GM12878 (cell line): ENCODE data around the gene GM2A.

ENCODE experiments used
- CHD2 ChIP-seq: IDR thresholded peaks from 2 replicates; pipeline ENCODE4 v1.6.1; 2011; ENCODE audit warnings: low read depth, low read length, improper control_type of control experiment, borderline replicate concordance
- ESRRA ChIP-seq: IDR thresholded peaks from 2 replicates; pipeline ENCODE4 v1.6.1; 2012; ENCODE audit warnings: mild to moderate bottlenecking, low read length, improper control_type of control experiment
- EZH2 ChIP-seq: IDR thresholded peaks from 2 replicates; pipeline ENCODE4 v1.6.1; 2012; ENCODE audit warnings: low read depth, mild to moderate bottlenecking, control low read depth, inconsistent platforms, low read length, borderline replicate concordance; ENCODE audit not compliant: control insufficient read depth
- FOXM1 ChIP-seq: IDR thresholded peaks from 2 replicates; pipeline ENCODE4 v1.6.1; 2012; ENCODE audit warnings: low read depth, mild to moderate bottlenecking, inconsistent platforms, low read length, moderate library complexity
- GABPA ChIP-seq: IDR thresholded peaks from 2 replicates; pipeline ENCODE4 v1.6.1; 2014; ENCODE audit warnings: antibody characterized with exemption, low read depth, mild to moderate bottlenecking, inconsistent platforms
- POLR2AphosphoS5 ChIP-seq: IDR thresholded peaks from 2 replicates; pipeline ENCODE4 v1.6.1; 2011; ENCODE audit warnings: mild to moderate bottlenecking, low read length, inconsistent platforms
- POU2F2 ChIP-seq: IDR thresholded peaks from 3 replicates; pipeline ENCODE4 v1.6.1; 2011; ENCODE audit warnings: low read depth, mild to moderate bottlenecking, low read length, borderline replicate concordance
- SMAD1 ChIP-seq: fragments of 450-650 bp; IDR thresholded peaks from 2 replicates; pipeline ENCODE4 v1.6.1; 2018; ENCODE audit warnings: mild to moderate bottlenecking, low read depth; ENCODE audit not compliant: partially characterized antibody
- TF ChIP-seq, protein P1 (sequence below), 3 experiments: IDR thresholded peaks in 2 of 3; conservative IDR thresholded peaks in 1 of 3; 2 replicates each; pipeline ENCODE4 v1.5.1; 2011; ENCODE audit warnings: low read depth in 3 of 3, low read length in 3 of 3, mild to moderate bottlenecking in 3 of 3, control low read depth in 2 of 3, moderate library complexity in 2 of 3, inconsistent platforms in 1 of 3, mixed read lengths in 1 of 3; ENCODE audit not compliant: control insufficient read depth in 2 of 3, insufficient read depth in 1 of 3; ENCODE audit errors: extremely low read depth in 1 of 3

GRCh38 chr5:151215546-151215880 is 37.5 kb upstream of the GM2A start:
- 0 out of 2 replicates have a peak, but pooled peaks have one; percentile 1 for TF ChIP-seq POLR2AphosphoS5
- no peak for TF ChIP-seq FOXM1
- TF ChIP-seq, protein P1, sequence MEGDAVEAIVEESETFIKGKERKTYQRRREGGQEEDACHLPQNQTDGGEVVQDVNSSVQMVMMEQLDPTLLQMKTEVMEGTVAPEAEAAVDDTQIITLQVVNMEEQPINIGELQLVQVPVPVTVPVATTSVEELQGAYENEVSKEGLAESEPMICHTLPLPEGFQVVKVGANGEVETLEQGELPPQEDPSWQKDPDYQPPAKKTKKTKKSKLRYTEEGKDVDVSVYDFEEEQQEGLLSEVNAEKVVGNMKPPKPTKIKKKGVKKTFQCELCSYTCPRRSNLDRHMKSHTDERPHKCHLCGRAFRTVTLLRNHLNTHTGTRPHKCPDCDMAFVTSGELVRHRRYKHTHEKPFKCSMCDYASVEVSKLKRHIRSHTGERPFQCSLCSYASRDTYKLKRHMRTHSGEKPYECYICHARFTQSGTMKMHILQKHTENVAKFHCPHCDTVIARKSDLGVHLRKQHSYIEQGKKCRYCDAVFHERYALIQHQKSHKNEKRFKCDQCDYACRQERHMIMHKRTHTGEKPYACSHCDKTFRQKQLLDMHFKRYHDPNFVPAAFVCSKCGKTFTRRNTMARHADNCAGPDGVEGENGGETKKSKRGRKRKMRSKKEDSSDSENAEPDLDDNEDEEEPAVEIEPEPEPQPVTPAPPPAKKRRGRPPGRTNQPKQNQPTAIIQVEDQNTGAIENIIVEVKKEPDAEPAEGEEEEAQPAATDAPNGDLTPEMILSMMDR (IDR thresholded peaks at IDR 0.05 in 2 of 3, conservative IDR thresholded peaks at IDR 0.05 in 1 of 3; ENCODE audit: control insufficient read depth in 2 of 3, extremely low read depth in 1 of 3, insufficient read depth in 1 of 3, low read depth in 3 of 3, low read length in 3 of 3), result no peak
- TF ChIP-seq CHD2, result no peak
- TF ChIP-seq SMAD1, result no peak
- no peak for TF ChIP-seq EZH2
- no peak for TF ChIP-seq ESRRA
- TF ChIP-seq GABPA, result no peak
- no peak for TF ChIP-seq POU2F2
